ENCODE results near the gene FDX2. TPM values are rescaled to one million over a fixed set of nuclear protein-coding genes. Genes with fewer than 3 reads are reported as not detected.

Gene FDX2
- total and polyA plus RNA-seq, 2 of the 8 experiments (the other 6 are each of a cell fraction or from before 2014, with no cell fraction given): 27.0 to 64.4 TPM

DNA sequence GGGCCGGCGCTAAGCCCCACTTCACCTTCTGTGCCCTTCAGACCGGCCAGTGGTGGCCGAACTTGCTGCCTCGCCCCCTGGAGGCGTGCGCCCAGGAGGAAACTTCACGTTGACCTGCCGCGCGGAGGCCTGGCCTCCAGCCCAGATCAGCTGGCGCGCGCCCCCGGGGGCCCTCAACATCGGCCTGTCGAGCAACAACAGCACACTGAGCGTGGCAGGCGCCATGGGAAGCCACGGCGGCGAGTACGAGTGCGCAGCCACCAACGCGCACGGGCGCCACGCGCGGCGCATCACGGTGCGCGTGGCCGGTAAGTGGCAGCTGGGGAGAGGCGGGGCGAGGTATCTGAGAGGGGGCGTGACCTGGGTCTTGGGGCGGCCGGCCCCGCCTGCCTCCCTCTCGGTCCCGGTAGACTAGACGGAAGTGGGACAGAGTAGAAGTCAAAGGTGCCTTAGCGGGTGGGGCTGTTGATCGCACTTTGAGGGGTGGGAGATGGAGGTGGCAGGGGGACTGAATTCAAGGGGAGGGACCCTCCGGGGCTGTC is 20.4 kb downstream of the FDX2 start (continued):
- no peak for TF ChIP-seq MAFK (IDR thresholded peaks at IDR 0.05; ENCODE audit: low read depth, low read length)
- TF ChIP-seq RNF2 (IDR thresholded peaks at IDR 0.05; ENCODE audit: borderline replicate concordance, low read depth, low read length, missing control alignments, poor library complexity, severe bottlenecking): no peak
- no peak for TF ChIP-seq CHD1 (IDR thresholded peaks at IDR 0.05; ENCODE audit: low read depth, low read length)
- no peak for TF ChIP-seq GABPA (IDR thresholded peaks at IDR 0.05; ENCODE audit: borderline replicate concordance, insufficient read depth, low read length)
- no peak; the same call in 1 of the 2 replicates for TF ChIP-seq RBBP5 (IDR thresholded peaks at IDR 0.05; ENCODE audit: borderline replicate concordance, low read depth, low read length)
- TF ChIP-seq TAF1 (IDR thresholded peaks at IDR 0.05; ENCODE audit: low read depth, low read length): no peak; the same call in 1 of the 2 replicates
- no peak for TF ChIP-seq TEAD4 (IDR thresholded peaks at IDR 0.05; ENCODE audit: low read depth, low read length)
- no peak for TF ChIP-seq SIRT6 (IDR thresholded peaks at IDR 0.05; ENCODE audit: low read length)
